Measurements from ENCODE around the gene TFB1M. TPM values are rescaled to one million over a fixed set of nuclear protein-coding genes. Genes with fewer than 3 reads are reported as not detected.
"Not testable (repeated sequence)": the region's sequence is repeated elsewhere in the genome, so short reads cannot be mapped to it uniquely, and the experiment has no call there.

Gene TFB1M
- total RNA-seq, 4 donors from 2014 or later, result 10.1 to 21.9 (median 14.8) TPM

DNA sequence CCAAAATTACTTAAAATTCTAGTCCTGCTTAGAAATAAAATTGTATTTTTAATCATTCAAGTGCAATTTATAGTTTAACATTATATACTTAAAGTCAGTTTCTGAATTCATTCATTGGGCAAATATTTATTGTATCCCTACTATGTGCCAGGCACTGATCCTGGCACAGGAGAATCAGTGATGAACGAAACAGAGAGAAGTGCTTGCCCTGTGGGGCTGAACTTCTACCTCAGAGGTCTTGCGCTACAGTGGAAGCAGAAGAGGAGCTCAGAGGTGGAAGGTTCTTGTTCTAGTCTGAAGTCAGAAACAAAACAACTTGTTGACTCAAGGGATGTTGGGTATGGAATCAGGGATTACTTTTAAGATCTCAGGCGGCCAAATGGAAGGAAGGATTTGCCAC lies 44.5 kb downstream of the TFB1M start:
- H3K4me3 ChIP-seq (ENCODE audit: low read depth, poor library complexity, severe bottlenecking), result no peak overlapping the region
- no peak for TF ChIP-seq CTCF (IDR thresholded peaks at IDR 0.05)
- TF ChIP-seq POLR2A (IDR thresholded peaks at IDR 0.05), result no peak
- intact Hi-C loops (cut with DNase I; ENCODE audit: low total_unique reads), result no loop called here
- DNase-seq (ENCODE audit: low spot score in 2 of 2), result no peak
- 82 to 99% methylated on average over 3 of the region's 3 CpGs for WGBS, 2 donors

DNA sequence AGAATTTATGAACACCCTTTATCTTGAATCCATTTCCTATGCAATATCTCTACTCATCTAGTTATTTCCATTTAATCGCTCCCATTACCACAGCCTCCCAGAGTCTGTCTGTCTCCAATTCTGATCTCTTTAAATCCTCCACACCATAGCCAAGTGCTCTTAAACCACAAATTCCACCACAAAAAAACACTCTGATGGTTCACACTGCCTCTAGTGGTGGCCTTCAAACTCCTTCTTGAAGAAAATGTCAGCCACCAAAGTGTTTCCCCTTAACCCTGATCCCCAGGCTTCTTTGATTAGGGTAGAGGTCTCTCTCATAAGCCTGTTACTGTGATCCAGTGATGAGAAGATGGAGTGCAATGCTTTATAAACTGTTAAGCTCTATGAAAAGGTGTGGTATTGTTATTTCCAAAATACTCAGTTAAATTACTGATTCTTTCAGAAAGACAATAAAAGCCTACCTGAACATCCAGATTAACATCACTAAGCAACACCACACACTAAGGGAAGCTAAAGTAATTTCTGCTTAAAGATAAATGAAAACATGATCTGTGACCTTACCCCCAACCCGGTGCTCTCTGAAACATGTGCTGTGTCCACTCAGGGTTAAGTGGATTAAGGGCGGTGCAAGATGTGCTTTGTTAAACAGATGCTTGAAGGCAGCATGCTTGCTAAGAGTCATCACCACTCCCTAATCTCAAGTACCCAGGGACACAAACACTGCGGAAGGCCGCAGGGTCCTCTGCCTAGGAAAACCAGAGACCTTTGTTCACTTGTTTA lies 46.0 kb downstream of the TFB1M start:
- DNase-seq (ENCODE audit: low spot score in 2 of 2); intact Hi-C loops (cut with DNase I; ENCODE audit: low total_unique reads); H3K4me3 ChIP-seq (ENCODE audit: low read depth, poor library complexity, severe bottlenecking): not testable (repeated sequence)
- 85 to 91% methylated on average over 3 to 5 of the region's 5 CpGs for WGBS, 2 donors

DNA sequence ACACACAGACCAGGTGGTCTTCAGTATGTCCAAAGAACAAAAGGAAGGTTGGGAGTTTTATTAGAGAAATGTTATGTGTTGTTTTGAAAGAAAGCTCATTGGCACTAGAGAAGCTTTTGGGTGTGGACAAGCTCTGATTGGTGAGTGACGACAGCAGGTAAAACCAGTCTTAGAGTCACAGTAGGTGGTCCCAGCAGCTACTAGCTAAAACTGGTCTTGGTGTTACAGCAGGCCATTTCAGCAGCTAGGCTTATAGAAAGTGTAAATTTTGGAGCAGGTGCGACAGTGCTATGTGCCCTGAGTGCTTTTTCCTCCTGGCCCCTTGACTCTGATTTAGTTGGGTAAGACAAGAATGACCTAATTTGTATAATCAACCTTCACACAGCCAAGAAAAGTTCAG lies 46.9 kb downstream of the TFB1M start:
- TF ChIP-seq POLR2A (IDR thresholded peaks at IDR 0.05), result no peak
- no peak for TF ChIP-seq CTCF (IDR thresholded peaks at IDR 0.05)
- intact Hi-C loops (cut with DNase I; ENCODE audit: low total_unique reads), result no loop called here
- 77 to 80% methylated on average over 2 of the region's 2 CpGs for WGBS, 2 donors
- H3K4me3 ChIP-seq (ENCODE audit: low read depth, poor library complexity, severe bottlenecking), result no peak overlapping the region
- DNase-seq (ENCODE audit: low spot score in 2 of 2), result no peak

GRCh38 chr6:155265843-155266535 lies 48.3 kb downstream of the TFB1M start:
- DNase-seq (ENCODE audit: low spot score in 2 of 2), result no peak
- 76 to 83% methylated on average over 4 of the region's 4 CpGs for WGBS, 2 donors
- H3K4me3 ChIP-seq (ENCODE audit: low read depth, poor library complexity, severe bottlenecking), result no peak overlapping the region
- intact Hi-C loops (cut with DNase I; ENCODE audit: low total_unique reads), result no loop called here
- TF ChIP-seq CTCF (IDR thresholded peaks at IDR 0.05), result no peak
- no peak for TF ChIP-seq POLR2A (IDR thresholded peaks at IDR 0.05)

DNA sequence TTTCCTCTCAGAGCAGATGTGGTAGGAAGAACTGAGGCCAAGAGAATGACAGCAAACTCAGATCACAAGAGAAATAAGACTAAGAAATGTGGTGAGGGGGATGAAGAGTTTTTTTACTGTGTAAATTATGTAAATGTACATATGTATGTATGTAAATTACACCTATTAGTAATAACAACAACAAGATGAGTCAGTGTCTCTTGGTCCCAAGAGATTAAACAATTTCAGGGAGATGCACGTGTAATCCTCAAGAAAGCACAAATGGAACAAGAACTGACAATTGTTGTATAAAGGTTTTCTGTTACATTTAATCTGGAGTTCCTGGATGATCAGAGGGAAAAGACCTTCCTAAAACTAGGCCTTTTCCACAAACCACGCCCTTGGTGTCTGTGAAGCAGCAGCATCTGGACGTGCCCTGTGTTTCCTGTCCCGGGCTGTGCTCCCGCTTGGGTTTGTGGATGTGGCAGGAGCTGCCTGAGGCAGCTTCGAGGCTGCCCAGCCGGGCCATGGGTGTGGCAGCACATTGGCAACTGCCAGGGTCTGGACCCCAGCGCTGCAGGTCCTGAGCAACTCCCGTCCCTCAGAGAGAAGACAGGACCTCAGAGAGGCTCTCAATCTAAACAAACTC lies 49.5 kb downstream of the TFB1M start:
- intact Hi-C loops (cut with DNase I; ENCODE audit: low total_unique reads), result no loop called here
- DNase-seq (ENCODE audit: low spot score in 2 of 2), result no peak
- H3K4me3 ChIP-seq (ENCODE audit: low read depth, poor library complexity, severe bottlenecking), result no peak overlapping the region
- TF ChIP-seq CTCF (IDR thresholded peaks at IDR 0.05) (no peak), POLR2A (IDR thresholded peaks at IDR 0.05) (no peak)
- WGBS, 2 donors, result 17 to 22% methylated on average over 9 of the region's 9 CpGs

- no peak within 1 kb of the TSS for H3K4me3 ChIP-seq (ENCODE audit: low read depth, poor library complexity, severe bottlenecking)
- TF ChIP-seq POLR2A (IDR thresholded peaks at IDR 0.05), result no peak
- TF ChIP-seq CTCF (IDR thresholded peaks at IDR 0.05), result no peak
- intact Hi-C loops (cut with DNase I; ENCODE audit: low total_unique reads), result no loop called here
- no peak for DNase-seq (ENCODE audit: low spot score in 2 of 2)
- 92 to 94% methylated on average over 10 of the region's 10 CpGs for WGBS, 2 donors
Observed at GRCh38 chr6:155263373-155264063, 50.8 kb downstream of the TFB1M start, which contains the start of gene CLDN20. CLDN20 (plus strand) TSS chr6:155264013; CDS start chr6:155275720, 11,707 bp downstream.
